ENCODE results near the gene ANKRD22.
"Not testable (repeated sequence)": the region's sequence is repeated elsewhere in the genome, so short reads cannot be mapped to it uniquely, and the experiment has no call there.

Gene ANKRD22

DNA sequence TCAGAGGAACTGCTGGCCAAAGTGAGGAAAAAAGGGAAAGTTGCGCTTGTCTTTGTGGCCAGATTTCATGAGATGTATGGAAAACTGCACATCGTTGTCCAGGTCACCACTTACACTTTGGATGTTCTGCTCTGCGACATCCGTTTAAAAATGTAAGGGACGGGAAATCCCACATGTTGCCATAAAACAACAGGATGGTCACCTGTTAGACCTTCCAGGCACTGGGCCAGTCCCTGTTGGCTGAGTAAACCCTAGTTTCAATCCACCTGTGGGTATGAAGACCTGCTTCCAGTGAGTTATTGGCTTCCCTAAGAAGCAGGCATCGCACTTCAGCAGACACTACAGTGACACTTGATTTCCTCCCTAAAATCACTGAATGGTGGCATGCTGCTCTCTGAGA, 25.7 kb upstream of the ANKRD22 start:
- FAIRE-seq, result no peak

DNA sequence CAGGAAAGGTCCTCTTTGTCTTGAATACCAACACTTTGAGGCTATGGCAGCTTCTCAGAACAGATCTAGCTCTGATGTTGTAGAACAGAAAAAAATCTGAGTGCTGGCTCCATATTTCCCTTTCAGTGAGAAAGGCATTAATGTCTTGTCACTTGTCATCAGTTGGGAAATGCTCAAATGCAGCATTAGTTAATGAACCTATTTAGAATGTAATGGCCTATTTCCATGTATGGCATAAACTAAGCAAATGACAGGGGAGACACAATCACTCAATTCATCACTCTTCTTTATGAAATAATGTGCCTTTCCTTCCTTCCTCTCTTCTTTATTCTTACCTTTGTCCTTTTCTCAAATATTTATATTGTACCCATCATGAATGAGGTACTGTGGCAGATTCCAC, 23.4 kb upstream of the ANKRD22 start:
- FAIRE-seq, result no peak

DNA sequence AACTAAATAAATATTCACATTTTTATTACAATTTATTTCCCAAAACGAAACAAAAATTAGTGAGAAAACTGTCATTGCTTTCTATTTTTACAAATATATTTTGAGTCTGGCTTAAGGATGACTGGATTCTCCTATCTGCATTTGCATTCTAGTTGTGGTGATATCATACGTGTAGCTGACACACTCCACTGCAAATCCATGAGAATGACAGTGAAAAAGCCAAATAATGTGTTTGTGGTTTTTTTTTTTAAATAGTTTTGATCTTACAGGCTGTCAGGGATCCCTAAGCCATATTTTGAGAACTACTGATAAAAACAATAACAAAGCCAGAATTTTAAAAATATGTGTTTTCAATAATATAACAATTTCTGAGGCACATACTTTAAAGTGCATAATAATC, 22.6 kb upstream of the ANKRD22 start:
- no peak for FAIRE-seq

DNA sequence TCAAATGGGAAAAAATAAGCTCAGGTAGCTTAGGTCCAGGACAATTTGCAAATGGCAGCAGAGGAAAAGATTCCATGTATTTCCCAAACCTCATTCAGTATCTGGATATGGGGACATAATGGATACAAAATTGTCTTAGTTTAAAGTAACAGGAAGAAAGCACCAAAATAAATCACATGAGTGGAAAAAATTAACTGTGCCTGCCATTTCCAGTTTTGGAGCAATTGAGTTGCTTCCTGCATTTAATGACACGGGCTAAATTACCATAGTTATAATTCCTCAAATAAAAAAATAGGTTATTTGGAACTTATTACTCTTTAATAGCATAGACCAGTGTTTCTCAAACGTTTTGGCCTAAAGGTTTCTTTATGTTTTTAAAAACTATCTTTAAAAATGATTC, 22.1 kb upstream of the ANKRD22 start:
- FAIRE-seq, result no peak

DNA sequence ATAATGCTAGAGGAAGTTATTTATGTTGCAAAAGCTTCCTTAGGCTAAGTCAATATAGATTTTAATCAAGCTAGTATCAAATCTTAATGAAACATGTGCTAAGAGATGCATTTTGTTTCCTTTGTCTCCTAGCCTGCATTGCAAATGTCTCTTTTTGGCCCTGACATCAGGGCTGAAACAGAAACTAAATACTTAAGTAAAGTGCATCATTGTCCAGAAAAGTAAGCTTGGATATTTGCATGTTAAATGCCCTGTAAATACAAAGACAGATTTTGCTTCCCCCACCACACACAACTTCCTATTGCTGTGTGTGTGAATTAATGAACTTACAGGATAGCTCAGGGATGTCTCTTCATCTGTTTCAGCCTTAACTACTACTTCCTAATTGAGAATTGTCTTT, 18.4 kb upstream of the ANKRD22 start:
- FAIRE-seq, result no peak

DNA sequence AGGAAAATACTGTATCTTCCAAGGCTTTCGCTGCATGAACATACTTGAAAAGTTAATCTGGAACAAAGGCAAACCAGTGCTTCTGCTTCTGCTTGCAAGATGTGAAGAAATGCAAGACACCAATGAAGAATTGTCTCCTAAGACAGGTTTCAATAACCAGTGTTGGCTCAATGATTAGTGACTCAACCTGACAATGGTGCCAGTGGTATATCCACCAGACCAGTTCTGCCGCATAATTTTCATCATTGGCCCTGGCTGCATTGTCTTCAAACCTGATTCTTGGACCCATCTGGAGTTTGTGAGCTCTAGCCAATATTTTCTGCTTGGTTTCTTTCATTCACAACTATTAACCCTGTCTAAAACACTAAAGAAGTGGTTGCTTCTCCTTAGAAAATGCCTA, 14.8 kb upstream of the ANKRD22 start:
- FAIRE-seq, result no peak

DNA sequence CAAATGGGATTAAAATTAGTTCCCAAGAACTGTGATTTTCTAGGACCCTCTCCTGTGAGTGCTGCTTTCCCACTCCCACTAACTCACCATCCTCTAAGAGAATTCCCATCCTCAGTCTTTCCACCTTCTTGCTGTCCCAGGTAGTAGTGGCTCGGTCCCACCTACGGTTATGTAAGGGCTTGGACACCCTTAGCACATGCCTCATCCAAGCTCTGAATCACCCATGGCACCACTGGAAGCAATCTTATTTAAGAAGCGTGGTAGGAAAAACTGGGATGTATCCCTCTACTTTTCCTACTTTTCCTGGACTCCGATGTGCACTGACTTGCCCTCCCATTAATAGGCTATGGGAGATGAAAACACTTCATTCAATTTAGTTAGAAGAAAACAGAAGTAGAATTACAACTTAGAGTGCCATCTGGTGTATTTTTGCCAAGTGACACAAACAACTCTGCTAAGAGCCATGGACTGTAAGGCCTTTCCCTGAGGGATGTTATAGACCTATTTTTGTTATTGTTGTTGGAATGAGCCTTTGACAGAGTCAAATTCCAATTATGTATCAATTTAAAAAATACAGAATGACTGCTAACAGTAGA, 13.7 kb upstream of the ANKRD22 start:
- FAIRE-seq, result no peak

DNA sequence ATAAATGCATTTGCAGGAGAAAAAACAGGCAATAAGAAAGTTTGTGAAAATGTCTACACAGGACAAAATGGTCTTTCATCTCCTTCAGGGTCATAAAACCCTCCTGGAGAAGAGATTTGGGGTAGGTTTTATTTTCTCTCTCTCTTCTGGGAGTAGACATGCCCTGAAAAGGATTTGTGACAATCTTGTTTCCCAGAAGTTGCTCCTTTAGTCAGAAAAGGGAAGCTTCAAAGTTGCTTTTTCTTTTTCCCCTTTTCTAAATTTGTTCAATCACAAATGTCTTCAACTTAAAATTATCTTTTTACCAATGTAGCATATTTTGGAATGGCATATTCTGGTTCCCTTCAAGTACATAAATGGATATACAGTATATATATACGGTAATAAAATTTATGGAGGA, 9.4 kb upstream of the ANKRD22 start:
- no peak for FAIRE-seq

DNA sequence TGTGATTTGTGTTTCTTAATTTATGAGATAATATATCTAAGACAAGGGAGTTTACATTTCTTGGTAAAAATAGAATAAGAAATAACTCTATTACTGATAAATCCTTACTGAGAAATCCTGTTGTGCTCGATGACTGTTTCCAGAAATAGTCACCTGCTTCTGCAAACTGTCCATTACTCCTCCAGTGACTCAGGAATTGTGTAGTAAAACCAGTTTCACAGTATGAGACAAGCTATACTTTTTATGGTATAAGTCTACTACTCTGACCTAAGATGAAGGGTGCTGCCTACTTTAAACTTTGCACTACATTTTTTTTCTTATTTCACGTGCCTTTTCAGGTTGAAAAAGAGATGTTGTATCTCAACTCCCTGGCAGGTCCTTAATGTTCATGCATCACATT, 6.8 kb upstream of the ANKRD22 start:
- FAIRE-seq, result no peak

DNA sequence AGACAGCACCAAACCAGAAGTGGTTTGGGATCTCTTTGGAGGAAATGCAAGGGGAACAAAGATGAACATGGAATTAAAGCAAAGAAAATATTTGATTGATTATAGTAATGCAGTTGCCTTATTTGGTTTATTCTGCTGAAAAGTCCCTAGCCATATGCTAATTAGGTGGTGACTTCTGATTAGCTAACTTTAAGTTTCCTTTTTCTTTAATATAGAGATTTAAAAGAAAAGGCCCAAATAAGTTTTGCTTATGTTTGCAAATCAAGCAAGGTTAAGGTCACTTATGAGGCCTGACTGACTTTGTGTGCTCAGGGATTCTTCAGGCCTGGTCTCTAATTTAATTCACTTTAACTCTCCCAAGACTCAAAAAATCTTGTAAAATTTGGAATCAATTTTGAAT, 6.2 kb upstream of the ANKRD22 start:
- no peak for FAIRE-seq

DNA sequence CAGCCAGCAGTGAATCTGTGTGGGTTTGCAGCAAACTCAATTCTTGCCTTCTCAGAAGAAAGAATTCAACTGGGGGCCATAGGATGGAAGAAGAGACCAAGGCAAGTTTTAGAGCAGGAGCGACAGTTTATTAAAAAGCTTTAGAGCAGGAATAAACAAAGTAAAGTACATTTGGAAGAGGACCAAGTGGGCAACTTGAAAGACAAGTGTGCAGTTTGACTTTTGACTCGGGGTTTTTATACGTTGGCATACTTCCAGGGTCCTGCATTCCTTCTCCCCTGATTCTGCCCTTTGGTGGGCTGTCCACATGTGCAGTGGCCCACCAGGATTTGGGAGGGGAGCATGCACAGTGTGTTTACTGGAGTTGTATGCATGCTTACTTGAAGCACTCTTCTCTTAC, 3.0 kb upstream of the ANKRD22 start:
- no peak for FAIRE-seq

DNA sequence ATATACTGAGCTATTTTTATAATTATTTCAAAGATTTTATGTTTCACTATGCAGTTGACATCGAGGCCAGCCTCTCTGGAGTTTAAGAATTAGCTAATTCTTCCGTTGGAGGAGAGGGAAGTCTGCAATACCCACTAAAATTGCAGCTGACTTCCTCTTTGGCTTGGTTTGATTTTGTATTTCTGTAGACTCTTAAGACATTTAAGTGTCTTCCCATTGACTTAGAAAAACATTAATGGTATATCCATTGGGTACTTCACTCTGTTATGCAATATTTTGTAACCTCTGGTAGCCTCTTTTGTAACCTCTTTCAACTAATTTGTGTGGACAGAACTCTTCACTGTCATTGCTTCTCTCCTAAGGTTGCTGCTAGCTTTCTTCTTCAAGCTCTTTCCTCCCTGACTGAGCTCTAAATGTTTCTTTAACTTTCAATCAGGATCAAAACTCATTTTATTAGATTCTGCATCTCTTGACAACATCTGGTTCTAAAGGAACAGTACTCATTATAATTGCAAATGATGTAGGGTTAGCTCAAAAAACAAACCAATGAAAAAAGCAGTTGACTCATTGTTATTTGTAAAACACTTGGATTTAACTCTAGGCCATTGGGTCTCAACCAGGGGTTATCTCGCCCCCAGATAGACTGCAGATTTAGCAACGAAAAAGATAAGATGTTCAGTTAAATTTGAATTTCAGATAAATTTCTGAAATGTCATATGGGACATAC, 1.7 kb upstream of the ANKRD22 start:
- FAIRE-seq, result no peak

DNA sequence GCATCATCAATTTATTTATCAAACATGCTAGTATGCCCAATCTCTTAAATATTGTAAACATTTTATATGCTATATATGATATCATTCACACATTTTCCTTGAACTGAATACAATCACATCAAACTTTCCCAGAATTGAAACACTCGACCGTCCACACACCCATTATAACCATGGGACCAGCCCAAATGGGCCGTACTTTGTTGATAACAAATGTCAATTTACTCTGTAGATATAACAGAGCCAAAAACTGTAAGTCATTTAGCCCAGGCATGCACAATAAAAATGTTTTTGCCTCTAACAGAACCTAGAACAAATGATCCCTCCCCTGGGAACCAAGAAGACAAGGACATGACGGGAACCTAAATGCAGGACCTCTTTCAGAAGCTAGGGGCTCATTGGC, 683 bp upstream of the ANKRD22 start:
- no peak for FAIRE-seq

DNA sequence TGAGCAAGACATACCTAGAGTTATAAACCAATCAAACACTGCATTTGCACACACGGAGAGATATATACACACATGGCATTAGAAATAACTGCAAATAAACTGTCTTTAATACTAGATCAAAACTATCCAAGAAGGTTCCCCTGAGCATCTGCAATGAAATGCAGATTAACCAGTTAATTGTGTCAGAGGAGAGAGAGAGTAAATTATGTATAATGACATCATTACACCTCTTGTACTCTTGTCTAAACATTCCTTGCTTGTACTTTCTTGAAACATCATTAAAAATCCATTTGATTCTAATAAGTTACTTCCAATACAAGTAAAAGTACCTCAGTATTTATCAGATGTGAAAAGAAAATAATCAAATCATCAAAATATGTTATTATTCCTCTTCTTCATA, 932 bp downstream of the ANKRD22 start:
- FAIRE-seq, result no peak

DNA sequence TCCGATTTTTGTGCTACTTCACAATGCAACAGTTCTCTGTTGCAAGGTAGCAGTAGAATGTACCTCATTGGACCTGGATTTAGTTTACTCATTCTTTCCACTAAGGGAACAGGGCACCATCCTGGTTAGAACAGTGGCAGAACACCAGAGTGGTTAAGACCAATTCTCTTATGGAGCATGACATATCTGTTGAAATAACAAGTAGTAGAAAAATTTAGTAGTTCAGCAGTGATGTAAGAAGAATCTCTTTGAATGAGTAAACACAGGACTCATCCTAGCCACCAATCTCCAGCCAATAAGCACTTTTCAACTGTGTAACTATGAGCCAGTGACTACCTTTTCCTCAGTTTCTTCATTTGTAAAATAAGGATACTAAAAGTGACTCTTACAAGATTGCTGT, 2.4 kb downstream of the ANKRD22 start:
- FAIRE-seq, result no peak

DNA sequence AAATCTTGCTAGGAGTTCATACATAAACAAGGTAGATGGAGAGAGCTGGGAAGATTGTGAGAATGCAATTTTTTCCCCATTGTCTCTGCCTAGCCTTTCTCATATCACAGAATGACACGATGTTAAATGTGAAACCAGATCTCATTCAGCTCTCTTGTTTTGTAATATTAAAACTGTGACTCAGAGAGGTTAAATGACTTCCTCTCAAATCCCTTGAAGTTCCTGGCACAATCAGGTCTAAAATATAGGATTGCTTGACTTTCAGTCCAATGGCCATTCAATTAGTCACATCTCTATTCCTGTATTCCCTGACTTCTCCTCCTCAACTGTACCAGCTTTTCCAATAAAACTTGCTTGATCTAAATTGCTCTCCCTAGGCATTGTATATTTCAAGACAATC, 3.1 kb downstream of the ANKRD22 start:
- no peak for FAIRE-seq

DNA sequence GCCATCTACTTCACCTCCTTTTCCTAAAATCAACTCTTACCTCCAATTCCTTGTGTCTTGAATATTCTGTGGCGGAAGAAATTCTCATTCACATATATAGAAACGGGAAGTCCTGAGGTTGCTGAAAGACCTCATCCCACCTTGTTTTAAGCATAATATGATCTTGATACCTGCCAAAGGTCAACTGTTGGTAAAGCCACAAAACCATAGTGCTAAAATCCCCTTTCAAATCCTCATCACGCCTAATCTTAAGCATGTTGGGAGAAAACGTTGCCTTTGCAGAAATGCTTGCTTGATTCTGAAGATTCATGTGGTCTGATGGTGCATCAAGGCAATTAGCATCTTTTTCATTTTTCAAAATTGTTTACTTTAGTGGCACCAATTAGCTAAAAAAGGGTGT, 8.5 kb downstream of the ANKRD22 start:
- FAIRE-seq, result no peak

DNA sequence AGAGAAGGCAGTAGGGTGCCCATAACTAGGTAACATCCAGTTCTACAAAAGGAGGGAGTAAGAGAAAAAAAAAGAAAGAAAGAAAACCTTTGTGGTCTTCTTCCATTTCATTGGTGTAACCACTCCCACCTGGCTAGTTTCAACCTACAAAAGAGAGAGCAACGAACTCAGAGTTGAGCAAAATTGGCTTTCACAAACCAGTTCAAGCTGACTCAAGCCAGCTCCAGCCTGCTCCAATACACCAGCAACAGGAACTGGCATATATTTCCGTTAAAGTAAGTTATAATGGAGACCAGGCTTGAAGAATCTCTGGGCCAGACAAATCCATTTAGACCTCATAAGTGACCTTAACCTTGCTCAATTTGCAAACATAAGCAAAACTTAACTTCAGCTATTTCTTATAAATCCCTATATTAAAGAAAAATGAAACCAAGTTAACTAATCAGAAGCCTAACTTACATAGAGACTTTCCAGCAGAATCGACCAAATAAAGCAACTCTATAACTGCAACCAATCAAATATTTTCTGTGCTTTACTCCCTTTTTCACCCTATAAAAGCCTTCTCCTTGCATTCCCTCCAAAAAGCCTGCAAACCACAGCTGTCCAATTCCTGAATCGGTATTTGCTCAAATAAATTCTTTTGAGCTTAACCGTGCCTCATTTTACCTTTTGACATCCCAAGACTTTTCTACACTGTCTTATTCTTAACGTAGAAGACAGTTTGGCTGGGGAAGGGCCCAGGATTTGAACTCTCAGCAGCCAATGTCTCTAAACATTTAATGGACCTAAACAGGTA, 10.1 kb downstream of the ANKRD22 start:
- FAIRE-seq, result no peak

DNA sequence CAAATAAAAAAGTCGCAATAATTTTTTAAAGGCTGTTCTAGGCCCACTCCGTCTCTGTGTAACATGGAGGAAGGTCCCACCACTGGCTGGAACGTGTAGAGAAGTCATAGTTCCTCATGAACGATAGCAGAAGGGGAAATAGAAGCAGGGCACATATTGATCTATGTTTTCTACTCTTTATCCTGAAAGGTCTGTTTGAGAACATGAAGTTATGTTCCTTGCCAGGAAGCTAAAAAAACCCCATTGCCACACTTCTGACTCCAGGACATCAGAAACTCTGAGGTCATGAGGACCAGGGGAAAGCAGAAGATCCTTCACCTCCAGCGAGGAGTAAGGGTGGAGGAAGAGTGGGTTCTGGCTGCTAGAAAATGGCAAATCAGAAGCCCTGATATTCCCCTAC, 10.8 kb downstream of the ANKRD22 start:
- FAIRE-seq, result no peak

DNA sequence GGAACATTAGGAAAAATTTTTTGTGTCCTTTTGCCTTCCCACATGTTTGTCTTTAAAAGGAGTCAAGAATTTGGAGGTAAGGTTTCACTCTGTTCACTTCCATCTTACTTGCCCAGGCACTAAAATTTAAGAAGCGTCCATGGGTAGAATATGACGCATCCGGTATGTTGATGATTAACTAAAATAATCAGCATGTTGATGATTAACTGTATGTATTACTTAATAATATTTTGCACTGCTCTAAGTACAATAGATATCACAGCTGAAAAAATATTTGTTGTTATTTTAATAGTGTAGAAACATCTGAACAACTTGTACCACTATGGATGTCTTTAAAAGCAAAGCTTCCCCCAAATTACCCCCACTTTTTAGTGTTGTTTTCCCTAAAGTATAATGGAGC, 11.5 kb downstream of the ANKRD22 start:
- FAIRE-seq, result no peak

DNA sequence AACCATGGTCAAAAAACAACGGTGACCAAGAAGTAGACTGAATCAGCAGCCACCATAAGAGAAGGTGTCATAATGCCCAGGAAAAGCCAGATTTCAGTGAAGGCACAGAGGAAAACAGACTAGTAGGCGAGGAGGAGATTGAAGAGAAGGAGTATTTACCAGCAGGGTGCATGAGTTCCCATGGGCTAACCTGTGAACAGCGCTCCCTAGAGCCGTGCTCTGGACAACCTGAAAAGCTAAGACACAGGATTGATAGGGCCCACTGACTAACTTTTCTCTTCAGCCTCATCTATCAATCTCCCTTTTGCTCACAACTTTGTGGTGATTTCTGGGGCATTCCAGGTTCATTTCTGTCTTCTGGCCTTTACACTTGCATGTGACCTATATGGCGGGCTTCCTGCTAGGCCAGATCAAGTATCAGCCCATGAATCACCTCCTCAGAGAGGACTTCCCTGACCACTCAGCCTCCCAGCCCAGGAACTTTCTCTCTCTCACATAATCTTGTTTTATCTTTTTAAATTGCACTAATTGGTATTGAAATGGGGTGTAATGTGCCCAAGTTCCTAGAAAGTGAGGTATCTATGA, 12.8 kb downstream of the ANKRD22 start:
- FAIRE-seq, result no peak

DNA sequence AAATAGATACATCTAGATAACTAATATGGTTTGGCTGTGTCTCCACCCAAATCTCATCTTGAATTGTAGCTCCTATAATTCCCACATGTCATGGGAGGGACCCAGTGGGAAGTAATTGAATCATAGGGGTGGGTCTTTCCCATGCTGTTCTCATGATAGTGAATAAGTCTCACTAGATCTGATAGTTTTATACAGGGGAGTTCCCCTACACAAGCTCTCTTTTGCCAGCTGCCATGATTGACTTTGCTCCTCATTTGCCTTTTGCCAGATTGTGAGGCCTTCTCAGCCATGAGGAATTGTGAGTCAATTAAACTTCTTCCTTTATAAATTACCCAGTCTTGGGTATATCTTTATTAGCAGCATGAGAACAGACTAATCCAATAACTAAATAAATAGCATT, 14.0 kb downstream of the ANKRD22 start:
- not testable (repeated sequence) for FAIRE-seq

DNA sequence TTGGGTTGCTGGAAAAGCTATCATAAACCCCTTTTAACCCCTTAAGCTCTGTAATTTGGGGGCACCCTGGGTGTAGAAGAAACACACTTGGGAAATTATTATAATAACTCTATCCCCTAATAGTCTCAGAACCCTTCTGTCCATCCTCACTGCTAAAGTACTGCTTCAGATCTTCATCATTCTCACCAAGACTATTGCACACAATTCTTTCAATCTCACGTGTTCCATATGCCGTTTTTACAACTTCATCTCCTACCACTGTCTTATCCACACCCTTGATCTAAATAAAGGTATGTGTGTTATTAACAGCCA, 15.8 kb downstream of the ANKRD22 start:
- no peak for FAIRE-seq

Data from endometrium (tissue), 2 donors.